Lower leg skin (tissue), 4 donors: Measurements from ENCODE around the gene PTCH2. TPM values are rescaled to one million over a fixed set of nuclear protein-coding genes. Genes with fewer than 3 reads are reported as not detected.
A peak's percentile ranks its signal among the peaks of the same experiment; 100 is the strongest.

Experiments
- DNase-seq, 2 donors: peaks; one replicate each; pipeline ENCODE4 v3.0.0-alpha.2; 2019; ENCODE audit warnings: low spot score in 2 of 2
- H3K4me3 ChIP-seq: fragments of 200-600 bp; sonication (generic); 2 replicates; pipeline ENCODE4 v1.5.1; 2017; ENCODE audit warnings: mild to moderate bottlenecking, low read depth; ENCODE audit not compliant: poor library complexity, severe bottlenecking
- POLR2A ChIP-seq, 2 donors: fragments of 450-650 bp; IDR thresholded peaks; one replicate each; pipeline ENCODE4 v1.6.1; 2016 to 2017; ENCODE audit warnings: antibody characterized with exemption in 2 of 2, mild to moderate bottlenecking in 1 of 2, moderate library complexity in 1 of 2
- WGBS, 2 donors: methylation state at CpG; one replicate each; pipeline ENCODE4 v1.1.5; 2018; 5-methylcytosine and 5-hydroxymethylcytosine counted together
- intact Hi-C: fragments of 100-400 bp; cut with DNase I; formaldehyde crosslinking; loops from one replicate; pipeline ENCODE4 v1.15.0; 2023; ENCODE audit warnings: low total_unique reads
- total RNA-seq, 4 donors: library from RNA; depleted of rRNA; stranded (reverse); fragments of >200 nt; gene quantifications; one replicate each; pipeline ENCODE4 v1.1.0, GENCODE V29; 2016
- TF ChIP-seq, protein P1 (sequence below), 3 donors: fragments of 450-650 bp; IDR thresholded peaks; one replicate each; pipeline ENCODE4 v1.5.1; 2016; ENCODE audit warnings: antibody characterized with exemption in 3 of 3, mild to moderate bottlenecking in 3 of 3, moderate library complexity in 2 of 3

Gene PTCH2
- total RNA-seq, 4 donors from 2014 or later: 0.54 to 2.7 (median 1.2) TPM

DNA sequence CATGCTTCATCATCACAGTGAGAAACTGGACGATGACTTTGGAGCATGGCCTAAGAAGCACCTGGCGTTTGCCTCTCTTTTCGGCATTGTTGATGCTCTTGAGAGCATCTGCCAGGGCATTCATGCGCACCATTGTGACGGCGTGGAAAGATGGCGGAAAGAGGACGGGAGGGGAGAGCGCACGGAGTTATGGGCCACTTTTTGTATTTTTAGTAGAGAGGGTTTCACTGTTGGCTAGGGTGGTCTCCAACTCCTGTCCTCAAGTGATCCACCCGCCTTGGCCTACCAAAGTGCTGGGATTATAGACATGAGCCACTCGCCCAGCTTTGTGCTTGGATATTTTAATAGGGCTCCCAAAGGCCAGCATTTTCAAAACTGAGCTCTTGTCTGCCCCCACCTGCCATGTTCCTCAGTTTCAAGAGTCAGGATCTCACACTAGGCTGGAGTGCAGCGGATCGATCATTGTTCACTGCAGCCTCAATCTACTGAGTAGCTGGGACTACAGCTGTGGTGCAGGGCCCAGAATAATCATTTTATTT is 62.4 kb downstream of the PTCH2 start:
- no peak for TF ChIP-seq POLR2A (IDR thresholded peaks at IDR 0.05)
- TF ChIP-seq, protein P1, sequence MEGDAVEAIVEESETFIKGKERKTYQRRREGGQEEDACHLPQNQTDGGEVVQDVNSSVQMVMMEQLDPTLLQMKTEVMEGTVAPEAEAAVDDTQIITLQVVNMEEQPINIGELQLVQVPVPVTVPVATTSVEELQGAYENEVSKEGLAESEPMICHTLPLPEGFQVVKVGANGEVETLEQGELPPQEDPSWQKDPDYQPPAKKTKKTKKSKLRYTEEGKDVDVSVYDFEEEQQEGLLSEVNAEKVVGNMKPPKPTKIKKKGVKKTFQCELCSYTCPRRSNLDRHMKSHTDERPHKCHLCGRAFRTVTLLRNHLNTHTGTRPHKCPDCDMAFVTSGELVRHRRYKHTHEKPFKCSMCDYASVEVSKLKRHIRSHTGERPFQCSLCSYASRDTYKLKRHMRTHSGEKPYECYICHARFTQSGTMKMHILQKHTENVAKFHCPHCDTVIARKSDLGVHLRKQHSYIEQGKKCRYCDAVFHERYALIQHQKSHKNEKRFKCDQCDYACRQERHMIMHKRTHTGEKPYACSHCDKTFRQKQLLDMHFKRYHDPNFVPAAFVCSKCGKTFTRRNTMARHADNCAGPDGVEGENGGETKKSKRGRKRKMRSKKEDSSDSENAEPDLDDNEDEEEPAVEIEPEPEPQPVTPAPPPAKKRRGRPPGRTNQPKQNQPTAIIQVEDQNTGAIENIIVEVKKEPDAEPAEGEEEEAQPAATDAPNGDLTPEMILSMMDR (IDR thresholded peaks at IDR 0.05): no peak
- 91 to 94% methylated on average over 14 of the region's 14 CpGs for WGBS, 2 donors
- no peak for DNase-seq
- intact Hi-C loops: no loop called here
- H3K4me3 ChIP-seq: no peak overlapping the region

GRCh38 chr1:44778705-44779576 is 64.1 kb downstream of the PTCH2 start:
- intact Hi-C loops: no loop called here
- 87 to 91% methylated on average over 6 of the region's 6 CpGs for WGBS, 2 donors
- DNase-seq: no peak
- TF ChIP-seq, protein P1 (IDR thresholded peaks at IDR 0.05): no peak
- no peak for TF ChIP-seq POLR2A (IDR thresholded peaks at IDR 0.05)
- no peak overlapping the region for H3K4me3 ChIP-seq

DNA sequence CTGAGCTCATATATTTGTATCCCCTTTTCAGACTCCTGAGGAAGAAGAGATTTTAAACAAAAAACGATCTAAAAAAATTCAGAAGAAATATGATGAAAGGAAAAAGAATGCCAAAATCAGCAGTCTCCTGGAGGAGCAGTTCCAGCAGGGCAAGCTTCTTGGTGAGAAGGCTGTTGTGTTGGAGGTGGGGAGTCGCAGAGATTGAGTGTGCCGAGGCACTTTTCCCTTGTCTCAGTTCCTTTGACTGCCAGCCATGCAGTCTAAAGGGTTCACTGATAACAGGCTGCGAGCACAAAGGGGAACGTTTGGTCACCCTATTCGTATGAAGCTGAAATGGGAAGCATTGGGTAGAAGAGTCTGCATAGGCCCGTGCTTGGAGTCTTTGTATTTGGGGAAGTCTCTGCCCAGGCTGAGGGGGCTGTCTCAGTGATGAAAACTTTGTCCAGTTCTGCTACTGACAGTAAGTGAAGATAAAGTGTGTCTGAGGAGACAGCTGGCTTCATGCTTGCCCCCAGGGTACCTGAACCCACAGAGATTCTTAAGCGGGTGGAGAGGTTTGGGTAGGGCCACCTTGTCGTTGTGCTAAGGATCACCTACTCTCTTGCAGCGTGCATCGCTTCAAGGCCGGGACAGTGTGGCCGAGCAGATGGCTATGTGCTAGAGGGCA is 65.0 kb downstream of the PTCH2 start:
- WGBS, 2 donors: 71 to 77% methylated on average over 13 of the region's 13 CpGs
- TF ChIP-seq, protein P1 (IDR thresholded peaks at IDR 0.05): no peak
- no peak for TF ChIP-seq POLR2A (IDR thresholded peaks at IDR 0.05)
- DNase-seq: no peak
- intact Hi-C loops: no loop called here
- no peak overlapping the region for H3K4me3 ChIP-seq

DNA sequence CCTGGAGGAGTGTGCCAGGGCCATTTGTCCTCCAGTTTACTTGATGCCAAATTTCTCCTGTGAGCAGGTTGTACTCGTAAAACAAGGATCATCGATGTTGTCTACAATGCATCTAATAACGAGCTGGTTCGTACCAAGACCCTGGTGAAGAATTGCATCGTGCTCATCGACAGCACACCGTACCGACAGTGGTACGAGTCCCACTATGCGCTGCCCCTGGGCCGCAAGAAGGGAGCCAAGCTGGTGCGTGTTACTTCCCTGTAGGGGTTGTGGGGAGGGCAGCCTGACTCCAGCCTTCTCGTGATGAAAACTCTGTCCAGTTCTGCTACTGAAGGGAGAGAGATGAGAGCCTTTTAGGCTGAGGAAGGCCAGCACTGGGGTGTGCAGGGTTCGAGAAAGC is 65.5 kb downstream of the PTCH2 start:
- no peak overlapping the region for H3K4me3 ChIP-seq
- 79 to 82% methylated on average over 14 of the region's 14 CpGs for WGBS, 2 donors
- TF ChIP-seq POLR2A (IDR thresholded peaks at IDR 0.05): no peak
- TF ChIP-seq, protein P1 (IDR thresholded peaks at IDR 0.05): no peak
- DNase-seq: no peak
- intact Hi-C loops: no loop called here

DNA sequence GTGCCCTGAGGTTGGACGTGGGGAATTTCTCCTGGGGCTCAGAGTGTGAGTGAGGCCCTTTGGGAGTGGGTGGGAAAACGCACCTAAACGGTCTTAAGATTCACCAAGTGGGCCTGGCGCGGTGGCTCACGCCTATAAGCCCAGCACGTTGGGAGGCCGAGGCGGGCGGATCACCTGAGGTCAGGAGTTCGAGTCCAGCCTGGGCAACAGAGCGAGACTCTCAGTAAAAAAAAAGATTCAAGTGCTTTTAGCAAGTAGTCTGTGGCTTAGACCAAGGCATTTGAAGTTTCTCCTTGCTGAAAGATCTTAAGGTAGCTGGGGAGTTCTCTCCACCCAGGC is 66.4 kb downstream of the PTCH2 start:
- WGBS, 2 donors: 38 to 50% methylated on average over 12 of the region's 12 CpGs
- DNase-seq: no peak
- TF ChIP-seq POLR2A (IDR thresholded peaks at IDR 0.05): no peak
- TF ChIP-seq, protein P1 (IDR thresholded peaks at IDR 0.05): no peak
- intact Hi-C loops: no loop called here
- H3K4me3 ChIP-seq: peak overlapping the region; percentile 85
